Activated CD4-positive, alpha-beta T cell treated with anti-CD3 and anti-CD28 coated beads, Interleukin-2, amount 50 U/mL, for 16 hours (primary cell): ENCODE data around the gene LRP8.

Source experiments
- DNase-seq: peaks from one replicate; pipeline ENCODE4 v3.0.0-alpha.2; 2020

The LRP8 gene

GRCh38 chr1:53359225-53359933 is 31.5 kb upstream of the LRP8 start:
- no peak for DNase-seq

GRCh38 chr1:53356637-53357036 is 28.8 kb upstream of the LRP8 start:
- no peak for DNase-seq

- no peak for DNase-seq
These were observed 26.2 kb upstream of the LRP8 start for GRCh38 chr1:53354119-53354518.

- DNase-seq, result no peak
These were observed 24.7 kb upstream of the LRP8 start for GRCh38 chr1:53352561-53352960.

- DNase-seq, result no peak
These were observed 23.2 kb upstream of the LRP8 start for GRCh38 chr1:53350853-53351767.

- DNase-seq, result no peak
These were observed 22.3 kb upstream of the LRP8 start for GRCh38 chr1:53349968-53350852.

GRCh38 chr1:53349369-53349835 is 21.5 kb upstream of the LRP8 start:
- no peak for DNase-seq

GRCh38 chr1:53348486-53349368 is 20.9 kb upstream of the LRP8 start:
- DNase-seq, result no peak

GRCh38 chr1:53346814-53347176 is 18.9 kb upstream of the LRP8 start:
- no peak for DNase-seq

- no peak for DNase-seq
These were observed 18.3 kb upstream of the LRP8 start for GRCh38 chr1:53345996-53346813.

GRCh38 chr1:53344921-53345838 is 17.3 kb upstream of the LRP8 start:
- DNase-seq, result no peak

GRCh38 chr1:53343831-53344668 is 16.2 kb upstream of the LRP8 start:
- DNase-seq, result no peak

GRCh38 chr1:53342735-53343470 is 15.0 kb upstream of the LRP8 start:
- no peak for DNase-seq

GRCh38 chr1:53341961-53342707 is 14.3 kb upstream of the LRP8 start:
- DNase-seq, result no peak

- no peak for DNase-seq
These were observed 13.6 kb upstream of the LRP8 start for GRCh38 chr1:53341521-53341895.

- no peak for DNase-seq
These were observed 13.0 kb upstream of the LRP8 start for GRCh38 chr1:53340660-53341520.
